Spinal cord (tissue), 10 donors: Measurements from ENCODE around the gene SLC25A21. TPM values are rescaled to one million over a fixed set of nuclear protein-coding genes. Genes with fewer than 3 reads are reported as not detected.

Experiments used
- DNase-seq, 6 donors: peaks; one replicate each; pipeline versions ENCODE4 v3.0.0 to v3.0.0-alpha.2; 2013 to 2015; ENCODE audit warnings: low spot score in 6 of 6, low read depth in 4 of 6
- H3K27ac ChIP-seq: one replicate; pipeline ENCODE4 v1.5.1; 2013; ENCODE audit warnings: low read depth, low read length, control low read depth
- H3K27me3 ChIP-seq: one replicate; pipeline ENCODE4 v1.6.1; 2013; ENCODE audit warnings: low read length; ENCODE audit not compliant: control insufficient read depth, insufficient read depth
- H3K36me3 ChIP-seq: one replicate; pipeline ENCODE4 v1.6.1; 2013; ENCODE audit warnings: low read length; ENCODE audit not compliant: control insufficient read depth, insufficient read depth
- H3K4me1 ChIP-seq: one replicate; pipeline ENCODE4 v1.6.1; 2013; ENCODE audit warnings: low read length; ENCODE audit not compliant: control insufficient read depth, insufficient read depth
- H3K4me3 ChIP-seq: one replicate; pipeline ENCODE4 v1.5.1; 2013; ENCODE audit warnings: low read depth, low read length, control low read depth
- H3K9me3 ChIP-seq: one replicate; pipeline ENCODE4 v1.6.1; 2013; ENCODE audit warnings: low read length; ENCODE audit not compliant: control insufficient read depth, insufficient read depth
- WGBS: methylation state at CpG from one replicate; pipeline ENCODE4 v1.1.5; 2013; ENCODE audit warnings: missing lambda C conversion rate; ENCODE audit not compliant: insufficient coverage; 5-methylcytosine and 5-hydroxymethylcytosine counted together
- polyA plus RNA-seq, 2 donors: library from polyadenylated mRNA; unstranded; fragments of 120-200 nt; gene quantifications; one replicate each; pipeline ENCODE4 v1.2.1, GENCODE V29; 2013; ENCODE audit not compliant: insufficient read length in 2 of 2
- total RNA-seq, 2 donors: library from RNA; depleted of rRNA in 1 of 2; stranded (reverse); fragments of 120-200 nt in 1 of 2; fragments of >200 nt in 1 of 2; gene quantifications; one replicate each; pipeline versions ENCODE4 v1.2.3 to v1.2.4, GENCODE V29; 2013 to 2014
- donor health status: healthy.

SLC25A21 gene
- total and polyA plus RNA-seq, 4 donors: 0.99 to 4.5 (median 2.4) TPM

- Histone ChIP-seq H3K36me3 (no peaks in the 10 kb centered on the region), H3K4me3 (no peak overlapping the region), H3K27me3 (no peaks in the 10 kb centered on the region), H3K4me1 (no peaks in the 10 kb centered on the region), H3K9me3 (no peaks in the 10 kb centered on the region), H3K27ac (no peak overlapping the region)
- no peak for DNase-seq
- WGBS: 100% methylated on average over 1 of the region's 1 CpG
Observed at GRCh38 chr14:36690311-36691040, 481.9 kb downstream of the SLC25A21 start.

GRCh38 chr14:36684946-36685345 lies 487.5 kb downstream of the SLC25A21 start:
- H3K27me3 ChIP-seq: no peaks in the 10 kb centered on the region

GRCh38 chr14:36683083-36683724 lies 489.2 kb downstream of the SLC25A21 start:
- H3K4me1 ChIP-seq: no peaks in the 10 kb centered on the region
- no peaks in the 10 kb centered on the region for H3K36me3 ChIP-seq
- DNase-seq: no peak
- peaks cover 2% of the 10 kb centered on the region for H3K27me3 ChIP-seq
- no peaks in the 10 kb centered on the region for H3K9me3 ChIP-seq
- H3K4me3 ChIP-seq: no peak overlapping the region
- 65% methylated on average over 6 of the region's 9 CpGs for WGBS
- H3K27ac ChIP-seq: no peak overlapping the region

More at GRCh38 chr14:36684946-36685345, 487.5 kb downstream of the SLC25A21 start:
- no peaks in the 10 kb centered on the region for H3K36me3 ChIP-seq
- no peak overlapping the region for H3K4me3 ChIP-seq
- H3K9me3 ChIP-seq: no peaks in the 10 kb centered on the region
- no peaks in the 10 kb centered on the region for H3K4me1 ChIP-seq
- no peak overlapping the region for H3K27ac ChIP-seq
- WGBS: 80% methylated on average over 1 of the region's 3 CpGs
- no peak for DNase-seq

GRCh38 chr14:36682338-36682737 lies 490.1 kb downstream of the SLC25A21 start:
- no peaks in the 10 kb centered on the region for H3K36me3 ChIP-seq
- no peaks in the 10 kb centered on the region for H3K9me3 ChIP-seq
- no peaks in the 10 kb centered on the region for H3K4me1 ChIP-seq
- H3K4me3 ChIP-seq: no peak overlapping the region
- 100% methylated on average over 3 of the region's 4 CpGs for WGBS
- no peak for DNase-seq
- peaks cover 6% of the 10 kb centered on the region for H3K27me3 ChIP-seq
- no peak overlapping the region for H3K27ac ChIP-seq

GRCh38 chr14:36676236-36676635 lies 496.2 kb downstream of the SLC25A21 start:
- peaks cover 51% of the 10 kb centered on the region for H3K27me3 ChIP-seq
- H3K4me3 ChIP-seq: no peak overlapping the region
- 18% methylated on average over 10 of the region's 10 CpGs for WGBS
- no peak for DNase-seq
- H3K9me3 ChIP-seq: no peaks in the 10 kb centered on the region
- H3K36me3 ChIP-seq: no peaks in the 10 kb centered on the region
- H3K27ac ChIP-seq: no peak overlapping the region
- H3K4me1 ChIP-seq: no peaks in the 10 kb centered on the region

- no CpG with 5 or more reads among the region's 6 CpGs for WGBS
- Histone ChIP-seq H3K4me3 (no peak overlapping the region), H3K9me3 (no peaks in the 10 kb centered on the region), H3K4me1 (no peaks in the 10 kb centered on the region), H3K27ac (no peak overlapping the region), H3K27me3 (peaks cover 55% of the 10 kb centered on the region), H3K36me3 (no peaks in the 10 kb centered on the region)
- no peak for DNase-seq
Observed at GRCh38 chr14:36675581-36675980, 496.8 kb downstream of the SLC25A21 start.

- Histone ChIP-seq H3K27me3 (peaks cover 60% of the 10 kb centered on the region), H3K4me1 (no peaks in the 10 kb centered on the region)
- no CpG with 5 or more reads among the region's 3 CpGs for WGBS
Observed at GRCh38 chr14:36674659-36675058, 497.7 kb downstream of the SLC25A21 start.

GRCh38 chr14:36672095-36672494 lies 500.3 kb downstream of the SLC25A21 start:
- Histone ChIP-seq H3K9me3 (no peaks in the 10 kb centered on the region), H3K36me3 (no peaks in the 10 kb centered on the region), H3K27ac (no peak overlapping the region), H3K4me3 (no peak overlapping the region), H3K27me3 (peaks cover 72% of the 10 kb centered on the region), H3K4me1 (no peaks in the 10 kb centered on the region)
- DNase-seq: no peak
- WGBS: no CpG with 5 or more reads among the region's 4 CpGs

More at GRCh38 chr14:36674659-36675058, 497.7 kb downstream of the SLC25A21 start:
- no peaks in the 10 kb centered on the region for H3K9me3 ChIP-seq
- no peak overlapping the region for H3K4me3 ChIP-seq
- H3K36me3 ChIP-seq: no peaks in the 10 kb centered on the region
- no peak overlapping the region for H3K27ac ChIP-seq
- no peak for DNase-seq

GRCh38 chr14:36671149-36671548 lies 501.3 kb downstream of the SLC25A21 start:
- no peak for DNase-seq
- H3K27ac ChIP-seq: no peak overlapping the region
- no peaks in the 10 kb centered on the region for H3K36me3 ChIP-seq
- no peaks in the 10 kb centered on the region for H3K9me3 ChIP-seq
- H3K4me3 ChIP-seq: no peak overlapping the region
- H3K4me1 ChIP-seq: peaks cover 9% of the 10 kb centered on the region
- peaks cover 74% of the 10 kb centered on the region for H3K27me3 ChIP-seq
- no CpG with 5 or more reads among the region's 3 CpGs for WGBS

- DNase-seq: peak in 2 of 6 donors; percentile 5 to 15
- peaks cover 83% of the 10 kb centered on the region for H3K27me3 ChIP-seq
- H3K36me3 ChIP-seq: no peaks in the 10 kb centered on the region
- H3K27ac ChIP-seq: no peak overlapping the region
- H3K4me1 ChIP-seq: peaks cover 22% of the 10 kb centered on the region
- no peak overlapping the region for H3K4me3 ChIP-seq
- no peaks in the 10 kb centered on the region for H3K9me3 ChIP-seq
- WGBS: no CpG with 5 or more reads among the region's 4 CpGs
Observed at GRCh38 chr14:36667679-36668078, 504.7 kb downstream of the SLC25A21 start.
